KMS-11 (cell line): ENCODE measurements around the gene SH2D1A.

Source experiments
- H2AFZ ChIP-seq: fragments of 200-600 bp; sonication (generic); 2 replicates; pipeline ENCODE4 v1.6.1; 2016; ENCODE audit warnings: antibody characterized with exemption, mixed run types, low read depth
- H3K27ac ChIP-seq: fragments of 200-600 bp; sonication (generic); 2 replicates; pipeline ENCODE4 v1.6.1; 2016; ENCODE audit warnings: mild to moderate bottlenecking, mixed run types
- H3K27me3 ChIP-seq: fragments of 200-600 bp; sonication (generic); 2 replicates; pipeline ENCODE4 v1.6.1; 2017; ENCODE audit warnings: mild to moderate bottlenecking, low read depth, mixed run types, moderate library complexity; ENCODE audit not compliant: insufficient read depth
- H3K36me3 ChIP-seq: fragments of 200-600 bp; sonication (generic); 2 replicates; pipeline ENCODE4 v1.6.1; 2017; ENCODE audit warnings: mild to moderate bottlenecking, mixed run types; ENCODE audit not compliant: insufficient read depth
- H3K4me1 ChIP-seq: fragments of 200-600 bp; sonication (generic); 2 replicates; pipeline ENCODE4 v1.6.1; 2016; ENCODE audit warnings: mild to moderate bottlenecking, low read depth, mixed run types; ENCODE audit not compliant: poor library complexity, severe bottlenecking
- H3K4me2 ChIP-seq: fragments of 200-600 bp; sonication (generic); 2 replicates; pipeline ENCODE4 v1.7.0; 2016; ENCODE audit warnings: mild to moderate bottlenecking, mixed run types
- H3K4me3 ChIP-seq: fragments of 200-600 bp; sonication (generic); IDR thresholded peaks from 2 replicates; pipeline ENCODE4 v1.6.1; 2017; ENCODE audit warnings: low read depth, low read length, mixed read lengths; ENCODE audit not compliant: insufficient read depth
- H3K79me2 ChIP-seq: fragments of 200-600 bp; sonication (generic); 2 replicates; pipeline ENCODE4 v1.6.1; 2016; ENCODE audit warnings: low read depth, mixed run types; ENCODE audit not compliant: insufficient read depth
- H3K9ac ChIP-seq: fragments of 200-600 bp; sonication (generic); 2 replicates; pipeline ENCODE4 v1.6.1; 2016; ENCODE audit warnings: mild to moderate bottlenecking, mixed run types
- H4K20me1 ChIP-seq: fragments of 200-600 bp; sonication (generic); 2 replicates; pipeline ENCODE4 v1.6.1; 2016; ENCODE audit warnings: mild to moderate bottlenecking, mixed run types; ENCODE audit not compliant: insufficient read depth
- CTCF ChIP-seq: fragments of 200-600 bp; sonication (generic); conservative IDR thresholded peaks from 2 replicates; pipeline ENCODE4 v1.6.1; 2017; ENCODE audit warnings: low read depth, mild to moderate bottlenecking, antibody characterized with exemption, low read length, moderate library complexity, mixed read lengths

Gene SH2D1A

DNA sequence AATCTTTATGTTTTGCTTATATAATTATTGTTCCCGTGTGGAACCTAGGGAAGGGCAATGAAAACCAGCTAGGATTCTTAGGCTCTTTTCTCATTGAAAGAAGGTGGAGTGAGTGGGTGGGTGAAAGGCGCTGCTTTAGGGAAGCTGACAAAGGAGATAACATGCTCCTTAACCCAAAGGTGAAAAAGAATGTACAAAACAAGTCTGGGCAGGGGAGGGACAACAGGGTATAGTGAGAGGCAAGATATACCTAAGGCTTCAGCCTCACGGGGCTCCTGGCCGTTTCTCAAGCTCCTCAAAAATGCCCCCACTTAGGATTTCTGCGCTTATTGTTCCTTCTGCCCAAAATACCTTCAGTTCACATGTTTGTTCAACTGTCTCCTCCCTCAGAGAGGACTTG lies 1.8 kb downstream of the SH2D1A start:
- no peaks in the 10 kb centered on the region for H3K79me2 ChIP-seq
- no peak overlapping the region for H3K27ac ChIP-seq
- TF ChIP-seq CTCF = no peak
- H3K4me2 ChIP-seq = no peak overlapping the region
- H2AFZ ChIP-seq = no peak overlapping the region
- no peak overlapping the region for H3K4me3 ChIP-seq
- no peaks in the 10 kb centered on the region for H3K4me1 ChIP-seq
- H4K20me1 ChIP-seq = no peaks in the 10 kb centered on the region
- H3K36me3 ChIP-seq = no peaks in the 10 kb centered on the region
- H3K9ac ChIP-seq = no peak overlapping the region
- no peaks in the 10 kb centered on the region for H3K27me3 ChIP-seq

GRCh38 chrX:124348885-124349453 lies 2.6 kb downstream of the SH2D1A start:
- Histone ChIP-seq H3K4me2 (no peak overlapping the region), H3K27ac (no peak overlapping the region), H3K79me2 (no peaks in the 10 kb centered on the region), H3K27me3 (no peaks in the 10 kb centered on the region), H3K4me1 (no peaks in the 10 kb centered on the region), H3K9ac (no peak overlapping the region), H3K4me3 (no peak overlapping the region), H3K36me3 (no peaks in the 10 kb centered on the region), H4K20me1 (no peaks in the 10 kb centered on the region), H2AFZ (no peak overlapping the region)
- TF ChIP-seq CTCF = no peak

DNA sequence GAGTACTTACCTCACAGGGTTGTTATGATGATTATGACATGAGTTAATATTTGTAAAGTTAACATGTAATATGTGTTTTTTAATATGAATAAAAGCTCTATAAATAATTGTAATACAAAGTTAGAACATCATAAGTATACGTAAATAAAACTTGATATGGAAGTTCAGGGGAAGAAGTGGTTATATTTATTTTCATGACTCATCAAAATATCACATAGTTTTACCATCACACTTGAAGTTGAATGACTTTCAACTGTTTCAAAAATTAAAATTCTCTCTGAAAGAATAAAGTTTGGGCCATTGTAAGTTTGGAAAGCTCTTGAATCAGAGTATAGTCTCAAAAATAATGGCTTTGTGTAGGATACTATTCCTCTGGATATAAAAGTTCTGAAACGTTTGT lies 8.3 kb downstream of the SH2D1A start:
- no peaks in the 10 kb centered on the region for H3K79me2 ChIP-seq
- no peak overlapping the region for H2AFZ ChIP-seq
- H3K27ac ChIP-seq = no peak overlapping the region
- no peaks in the 10 kb centered on the region for H4K20me1 ChIP-seq
- no peaks in the 10 kb centered on the region for H3K36me3 ChIP-seq
- no peak overlapping the region for H3K9ac ChIP-seq
- H3K4me2 ChIP-seq = no peak overlapping the region
- no peak overlapping the region for H3K4me3 ChIP-seq
- no peaks in the 10 kb centered on the region for H3K27me3 ChIP-seq
- TF ChIP-seq CTCF = no peak
- H3K4me1 ChIP-seq = no peaks in the 10 kb centered on the region

- no peaks in the 10 kb centered on the region for H3K27me3 ChIP-seq
- no peaks in the 10 kb centered on the region for H3K4me1 ChIP-seq
- H3K4me2 ChIP-seq = peak overlapping the region; percentile 8; the same call in 1 of the 2 replicates
- H3K36me3 ChIP-seq = no peaks in the 10 kb centered on the region
- H3K9ac ChIP-seq = no peak overlapping the region
- H3K27ac ChIP-seq = no peak overlapping the region
- H3K79me2 ChIP-seq = no peaks in the 10 kb centered on the region
- H3K4me3 ChIP-seq = no peak overlapping the region
- TF ChIP-seq CTCF = no peak
- no peak overlapping the region; the same call in 1 of the 2 replicates for H2AFZ ChIP-seq
- H4K20me1 ChIP-seq = no peaks in the 10 kb centered on the region
These were observed 12.5 kb downstream of the SH2D1A start for GRCh38 chrX:124358800-124359383.
